HCT116 (cell line): ENCODE measurements around the gene TRIM59. TPM values are rescaled to one million over a fixed set of nuclear protein-coding genes. Genes with fewer than 3 reads are reported as not detected.

ENCODE experiments used
- ATAC-seq: fragments of 200-7000 bp; cut with Tn5 transposase; 2 replicates; pipeline ENCODE4 v1.9.1; 2020; ENCODE audit warnings: mild to moderate bottlenecking, moderate library complexity
- BruUV-seq: library from RNA; stranded (reverse); fragments of 400-500 nt; replicated peaks from 2 replicates; lab custom pipeline; 2021; lab: Mats Ljungman, UMichigan
- CTCF ChIA-PET: fragments of 300-600 bp; sonication (Branson Sonifier 250); formaldehyde crosslinking; loops from one replicate; lab custom pipeline; 2021; ENCODE audit warnings: antibody characterized with exemption; lab: Charles Lee
- POLR2A ChIA-PET: fragments of 300-600, 350-600 bp; sonication (Branson Sonifier 250); formaldehyde crosslinking; loops from one replicate; lab custom pipeline; 2021; ENCODE audit warnings: antibody characterized with exemption; lab: Charles Lee
- RAD21 ChIA-PET, 2 experiments: fragments of 300-600 bp; sonication (Branson Sonifier 250); formaldehyde crosslinking; loops; one replicate each; lab custom pipeline; 2023; ENCODE audit warnings: low total read pairs in 2 of 2; ENCODE audit not compliant: uncharacterized antibody in 2 of 2, unreplicated experiment in 2 of 2, low non-redundant PET in 1 of 2; lab: Charles Lee
- DNase-seq: peaks from one replicate; pipeline ENCODE4 v3.0.0-alpha.2; 2010; ENCODE audit warnings: low read depth, low spot score
- H2AFZ ChIP-seq: fragments of 200-600 bp; shearing (Covaris generic), sonication (generic); 2 replicates; pipeline ENCODE4 v1.6.1; 2017; ENCODE audit warnings: low read depth, mixed run types, mixed read lengths, antibody characterized with exemption, low read length; ENCODE audit not compliant: poor library complexity, severe bottlenecking
- H3K27ac ChIP-seq: 2 replicates; pipeline ENCODE4 v1.5.1; 2012; ENCODE audit warnings: low read depth, low read length
- H3K27me3 ChIP-seq: fragments of 200-600 bp; sonication (generic); 2 replicates; pipeline ENCODE4 v1.6.1; 2016; ENCODE audit warnings: mixed run types, low read length, mixed read lengths; ENCODE audit not compliant: insufficient read depth
- H3K36me3 ChIP-seq, 2 experiments: fragments of 200-500 bp in 1 of 2; fragments of 200-600 bp in 1 of 2; sonication (Bioruptor generic) in 1 of 2; sonication (generic) in 1 of 2; 2 replicates each; pipeline versions ENCODE4 v1.5.1 to v1.6.1; 2014 to 2016; ENCODE audit warnings: low read length in 2 of 2, inconsistent platforms in 1 of 2, mixed read lengths in 1 of 2, mixed run types in 1 of 2; ENCODE audit not compliant: insufficient read depth in 2 of 2, control insufficient read depth in 1 of 2
- H3K4me1 ChIP-seq, 2 experiments: fragments of 200-600 bp in 1 of 2; sonication (generic) in 1 of 2; 2 replicates each; pipeline versions ENCODE4 v1.5.1 to v1.6.1; 2012 to 2017; ENCODE audit warnings: low read length in 2 of 2, inconsistent platforms in 1 of 2, mild to moderate bottlenecking in 1 of 2, mixed read lengths in 1 of 2, mixed run types in 1 of 2, moderate library complexity in 1 of 2; ENCODE audit not compliant: insufficient read depth in 2 of 2, control insufficient read depth in 1 of 2
- H3K4me2 ChIP-seq: fragments of 200-600 bp; sonication (generic); 2 replicates; pipeline ENCODE4 v1.6.1; 2017; ENCODE audit warnings: mixed run types, low read length, mixed read lengths
- H3K4me3 ChIP-seq, 2 experiments: fragments of 200-600 bp in 1 of 2; sonication (generic) in 1 of 2; replicated peaks in 1 of 2; 2 replicates each; pipeline ENCODE4 v1.5.1; 2011 to 2016; ENCODE audit warnings: low read length in 2 of 2, control low read depth in 1 of 2, low read depth in 1 of 2, mild to moderate bottlenecking in 1 of 2, mixed read lengths in 1 of 2, mixed run types in 1 of 2
- H3K79me2 ChIP-seq: fragments of 200-600 bp; sonication (generic); 2 replicates; pipeline ENCODE4 v1.6.1; 2017; ENCODE audit warnings: mild to moderate bottlenecking, mixed run types, low read length, moderate library complexity, mixed read lengths; ENCODE audit not compliant: insufficient read depth
- H3K9ac ChIP-seq: fragments of 200-600 bp; sonication (generic); 2 replicates; pipeline ENCODE4 v1.6.1; 2016; ENCODE audit warnings: low read length, mixed read lengths
- H3K9me2 ChIP-seq: fragments of 200-600 bp; sonication (generic), shearing (Covaris generic); 2 replicates; pipeline ENCODE4 v1.6.1; 2017; ENCODE audit warnings: mixed run types, mild to moderate bottlenecking, moderate library complexity; ENCODE audit not compliant: insufficient read depth
- H3K9me3 ChIP-seq, 2 experiments: fragments of 200-500 bp in 1 of 2; fragments of 200-600 bp in 1 of 2; sonication (Bioruptor generic) in 1 of 2; sonication (generic) in 1 of 2; 2 replicates each; pipeline ENCODE4 v1.6.1; 2014 to 2017; ENCODE audit warnings: low read length in 2 of 2, mixed read lengths in 2 of 2, inconsistent platforms in 1 of 2, low read depth in 1 of 2, mild to moderate bottlenecking in 1 of 2, mixed run types in 1 of 2, moderate library complexity in 1 of 2; ENCODE audit not compliant: control insufficient read depth in 1 of 2, insufficient read depth in 1 of 2
- H4K20me1 ChIP-seq: fragments of 200-600 bp; sonication (generic), shearing (Covaris generic); 2 replicates; pipeline ENCODE4 v1.6.1; 2017; ENCODE audit warnings: mixed run types, mild to moderate bottlenecking, moderate library complexity; ENCODE audit not compliant: insufficient read depth
- ATF3 ChIP-seq: IDR thresholded peaks from 2 replicates; pipeline ENCODE4 v1.6.1; 2012
- CEBPB ChIP-seq: IDR thresholded peaks from 2 replicates; pipeline ENCODE4 v1.6.1; 2012; ENCODE audit warnings: low read depth
- EGR1 ChIP-seq: IDR thresholded peaks from 2 replicates; pipeline ENCODE4 v1.6.1; 2012; ENCODE audit warnings: low read depth
- ELF1 ChIP-seq: IDR thresholded peaks from 2 replicates; pipeline ENCODE4 v1.6.1; 2012; ENCODE audit warnings: low read depth, borderline replicate concordance
- EZH2phosphoT487 ChIP-seq: fragments of 200-600 bp; IDR thresholded peaks from 2 replicates; pipeline ENCODE4 v1.6.1; 2018; ENCODE audit warnings: antibody characterized with exemption, borderline replicate concordance
- FOSL1 ChIP-seq: IDR thresholded peaks from 2 replicates; pipeline ENCODE4 v1.6.1; 2012; ENCODE audit warnings: low read depth
- JUND ChIP-seq: IDR thresholded peaks from 2 replicates; pipeline ENCODE4 v1.6.1; 2012
- POLR2A ChIP-seq: IDR thresholded peaks from 2 replicates; pipeline ENCODE4 v1.7.0; 2011; ENCODE audit warnings: borderline replicate concordance; ENCODE audit not compliant: insufficient read depth, insufficient read length; ENCODE audit errors: extremely low read depth
- POLR2AphosphoS5 ChIP-seq: IDR thresholded peaks from 2 replicates; pipeline ENCODE4 v1.6.1; 2011; ENCODE audit warnings: mild to moderate bottlenecking, low read depth, low read length, moderate library complexity
- RAD21 ChIP-seq: IDR thresholded peaks from 2 replicates; pipeline ENCODE4 v1.6.1; 2012; ENCODE audit warnings: low read depth, mild to moderate bottlenecking
- REST ChIP-seq: IDR thresholded peaks from 2 replicates; pipeline ENCODE4 v1.6.1; 2012; ENCODE audit warnings: low read depth
- SIN3A ChIP-seq: IDR thresholded peaks from 2 replicates; pipeline ENCODE4 v1.6.1; 2012; ENCODE audit warnings: low read depth
- SP1 ChIP-seq: IDR thresholded peaks from 2 replicates; pipeline ENCODE4 v1.6.1; 2012; ENCODE audit warnings: low read depth
- TCF7L2 ChIP-seq: IDR thresholded peaks from 2 replicates; pipeline ENCODE4 v1.7.0; 2011; ENCODE audit warnings: borderline replicate concordance, inconsistent platforms; ENCODE audit not compliant: insufficient read depth, insufficient read length; ENCODE audit errors: extremely low read depth
- YY1 ChIP-seq: IDR thresholded peaks from 2 replicates; pipeline ENCODE4 v1.6.1; 2011; ENCODE audit warnings: low read length, low read depth, moderate library complexity, mild to moderate bottlenecking; ENCODE audit not compliant: insufficient replicate concordance; ENCODE audit errors: extremely low read depth
- ZFX ChIP-seq: fragments of 450-650 bp; IDR thresholded peaks from 2 replicates; pipeline ENCODE4 v1.6.1; 2017
- intact Hi-C: fragments of 100-400 bp; cut with micrococcal nuclease; formaldehyde crosslinking; loops from 2 replicates; pipeline ENCODE4 v1.10.0; 2022
- total RNA-seq: library from RNA; stranded (reverse); gene quantifications from one replicate; pipeline ENCODE4 v1.2.1, GENCODE V29; 2021; ENCODE audit not compliant: unreplicated experiment

Gene TRIM59
- total RNA-seq, 1 experiment from 2014 or later = 41.6 TPM

GRCh38 chr3:160490166-160490565, 40.6 kb upstream of the TRIM59 start:
- H3K4me3 ChIP-seq = no peak overlapping the region
- H3K9me3 ChIP-seq = no peaks in the 10 kb centered on the region
- no peak overlapping the region for H3K4me2 ChIP-seq
- no peaks in the 10 kb centered on the region for H3K4me1 ChIP-seq
- ChIA-PET POLR2A (no interaction called here), RAD21 (no interaction called here), CTCF (no interaction called here)
- H3K9me2 ChIP-seq = no peaks in the 10 kb centered on the region
- ATAC-seq (no peak), DNase-seq (no peak)
- intact Hi-C loops = no loop called here
- H3K27me3 ChIP-seq = no peaks in the 10 kb centered on the region
- no peak overlapping the region for H3K9ac ChIP-seq
- BruUV-seq = TSS peak; percentile 5
- H4K20me1 ChIP-seq = no peaks in the 10 kb centered on the region
- no peaks in the 10 kb centered on the region for H3K36me3 ChIP-seq
- TF ChIP-seq SP1 = no peak
- no peak for TF ChIP-seq EZH2phosphoT487
- no peak for TF ChIP-seq JUND
- TF ChIP-seq ATF3 = no peak
- TF ChIP-seq YY1 = no peak
- TF ChIP-seq ELF1 = no peak
- no peak for TF ChIP-seq SIN3A
- TF ChIP-seq POLR2A = no peak
- no peak for TF ChIP-seq POLR2AphosphoS5
- no peak for TF ChIP-seq TCF7L2
- TF ChIP-seq REST = no peak
- TF ChIP-seq EGR1 = no peak
- TF ChIP-seq ZFX = no peak
- TF ChIP-seq FOSL1 = no peak
- TF ChIP-seq RAD21 = no peak
- no peak for TF ChIP-seq CEBPB
- H3K79me2 ChIP-seq = no peaks in the 10 kb centered on the region
- no peak overlapping the region for H2AFZ ChIP-seq
- no peak overlapping the region for H3K27ac ChIP-seq
